CD4-positive, alpha-beta T cell treated with Interleukin-1 beta for 1 hour (primary cell): Measurements from ENCODE around the gene RUNX3.
"Not testable (repeated sequence)": the region's sequence is repeated elsewhere in the genome, so short reads cannot be mapped to it uniquely, and the experiment has no call there.

ENCODE experiments used
- DNase-seq, 2 donors: peaks; one replicate each; pipeline ENCODE4 v3.0.0-alpha.2; 2020 to 2022

The RUNX3 gene

GRCh38 chr1:24912376-24913273, 17.5 kb downstream of the RUNX3 start:
- DNase-seq, result no peak

DNA sequence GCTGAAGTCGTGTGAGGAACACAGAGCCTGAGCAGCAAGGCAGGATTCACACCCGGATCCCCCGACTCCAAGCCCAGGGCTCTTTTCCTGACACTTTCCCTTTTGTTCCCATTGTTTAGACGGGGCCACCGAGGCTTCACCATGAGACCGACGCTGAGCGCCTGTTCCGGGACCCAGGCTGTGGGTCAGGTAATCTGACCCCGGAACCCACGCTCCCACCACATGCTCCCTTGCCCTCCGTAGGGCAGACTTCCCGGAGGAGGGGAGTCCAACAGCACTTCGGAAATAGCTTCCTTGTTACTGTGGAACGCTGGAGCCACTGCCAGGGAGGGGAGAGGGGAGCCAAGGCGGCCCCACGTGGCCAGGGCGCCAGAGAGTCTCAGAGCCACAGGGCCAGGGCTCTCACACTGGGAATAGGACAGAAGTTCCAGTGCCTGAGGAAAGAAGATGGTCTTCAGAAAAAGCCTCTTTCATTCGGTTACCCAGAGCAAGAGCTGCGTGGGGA, 18.4 kb downstream of the RUNX3 start:
- no peak for DNase-seq

GRCh38 chr1:24910751-24911650, 19.1 kb downstream of the RUNX3 start:
- peak; percentile 90 to 91 for DNase-seq

DNA sequence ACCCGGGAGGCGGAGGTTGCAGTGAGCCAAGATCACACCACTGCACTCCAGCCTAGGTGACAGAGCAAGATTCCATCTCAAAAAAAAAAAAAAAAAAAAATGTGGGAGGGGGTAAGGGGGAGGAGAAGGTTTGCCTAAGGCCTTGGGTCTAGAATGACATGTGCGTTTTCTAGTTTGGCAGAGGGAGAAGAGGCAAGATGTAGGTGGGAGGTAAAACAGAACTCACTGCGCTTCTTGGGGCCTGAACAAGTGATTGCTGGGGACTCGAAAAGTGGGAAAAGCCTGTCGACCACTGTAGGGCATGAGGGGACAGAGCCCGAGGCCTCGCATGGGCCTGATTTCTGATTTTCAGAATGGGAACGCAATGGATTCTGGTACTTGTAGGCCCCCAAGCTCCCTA, 19.9 kb downstream of the RUNX3 start:
- DNase-seq, result no peak

GRCh38 chr1:24909388-24909898, 20.6 kb downstream of the RUNX3 start:
- DNase-seq, result peak in 1 of 2 donors; percentile 49

DNA sequence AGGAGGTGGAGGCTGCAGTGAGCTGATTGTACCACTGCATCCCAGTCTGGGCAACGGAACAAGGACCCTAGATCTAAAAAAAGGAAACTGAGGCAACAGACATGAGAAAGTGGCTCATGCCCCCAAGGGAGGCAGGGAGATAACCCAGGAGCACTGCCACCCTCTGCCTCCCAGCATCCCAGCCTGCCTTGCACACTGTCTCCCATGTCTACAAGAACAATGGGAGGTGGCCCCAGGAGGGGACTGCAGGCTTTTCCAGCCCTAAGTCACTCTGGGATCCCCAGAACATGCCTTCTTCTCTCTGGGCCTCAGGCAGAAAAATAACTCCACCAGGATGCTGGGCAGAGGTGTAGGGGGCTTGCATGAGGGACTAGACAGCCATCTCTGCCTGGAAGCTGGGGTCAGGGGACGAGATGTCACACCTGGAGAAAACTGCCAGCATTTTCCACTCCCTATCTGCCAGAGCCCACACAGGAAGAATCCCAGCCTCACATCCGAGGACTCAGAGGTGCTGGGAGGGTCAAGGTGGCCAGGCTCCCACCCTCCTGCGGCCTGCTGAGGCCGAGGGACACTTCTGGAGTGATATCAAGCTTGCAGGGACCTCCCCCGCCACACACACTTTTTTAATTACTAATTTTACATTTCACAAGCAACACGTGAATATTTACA, 21.4 kb downstream of the RUNX3 start:
- no peak for DNase-seq

- DNase-seq, result not testable (repeated sequence)
Measured at GRCh38 chr1:24907587-24908294, 22.3 kb downstream of the RUNX3 start.

DNA sequence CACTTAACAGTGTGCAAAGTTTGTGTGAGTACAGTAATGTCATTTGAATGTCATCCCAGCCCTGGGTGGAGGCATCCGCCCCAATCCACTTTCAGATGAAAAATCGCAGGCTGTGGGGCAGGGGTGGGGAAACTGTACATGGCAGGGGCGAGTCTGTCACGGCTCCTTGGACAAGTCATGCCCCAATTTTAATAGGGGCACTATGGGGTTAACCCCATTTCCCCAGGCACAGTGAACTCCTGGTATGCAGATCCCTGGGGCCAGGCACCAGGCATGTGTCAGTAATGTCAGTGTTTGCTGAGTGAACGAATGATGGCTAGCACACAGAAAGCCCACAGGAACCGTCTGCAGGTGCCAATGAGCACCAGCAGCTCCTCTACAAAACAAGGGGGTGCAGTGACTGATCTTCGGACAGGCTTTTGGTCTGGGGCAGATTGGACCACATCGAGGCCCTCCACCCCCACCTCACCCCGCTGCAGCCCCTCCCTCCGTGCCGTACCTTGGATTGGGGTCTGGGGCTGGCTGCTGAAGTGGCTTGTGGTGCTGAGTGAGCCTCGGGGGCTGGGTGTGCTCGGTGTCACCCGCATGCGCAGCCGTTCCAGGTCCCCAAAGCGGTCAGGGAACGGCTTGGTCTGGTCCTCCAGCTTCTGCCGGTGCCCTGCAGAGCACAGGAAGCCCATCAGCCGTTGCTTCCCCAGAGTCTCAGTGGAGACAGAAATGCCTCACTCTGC, 23.2 kb downstream of the RUNX3 start:
- no peak for DNase-seq

GRCh38 chr1:24905979-24906720, 23.9 kb downstream of the RUNX3 start:
- DNase-seq, result no peak

DNA sequence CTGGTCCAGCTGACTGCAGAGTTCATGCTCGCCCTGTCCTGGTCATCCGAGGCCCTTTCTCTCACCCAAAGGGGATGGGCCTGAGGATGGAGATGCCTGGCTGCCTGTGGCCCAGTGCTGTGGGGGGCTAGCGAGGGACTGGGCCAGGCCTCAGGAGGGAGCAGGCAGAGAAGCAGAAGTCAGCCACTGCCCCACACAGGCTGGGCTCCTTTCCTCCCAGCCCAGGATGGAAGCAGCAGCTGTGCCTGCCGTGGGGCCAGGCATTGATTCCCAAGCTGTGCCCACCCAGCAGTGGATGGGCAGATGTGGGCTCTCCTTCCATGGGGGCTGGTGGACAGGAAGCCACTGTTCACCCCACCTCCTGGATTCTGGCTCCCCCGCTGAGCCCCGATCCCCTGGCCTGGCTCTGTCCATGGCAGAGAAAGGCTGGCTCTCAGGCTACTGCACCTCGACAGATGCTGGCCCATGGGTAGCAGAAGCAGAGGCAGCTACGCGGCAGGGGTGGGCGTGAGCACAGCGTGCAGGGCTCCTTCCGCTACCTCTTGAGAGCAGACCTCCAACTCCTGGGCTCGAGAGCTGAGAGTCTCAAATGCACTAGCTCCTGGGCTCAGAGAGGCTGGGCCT, 24.6 kb downstream of the RUNX3 start:
- no peak for DNase-seq

GRCh38 chr1:24904731-24905354, 25.2 kb downstream of the RUNX3 start:
- no peak for DNase-seq

- DNase-seq, result no peak
Measured at GRCh38 chr1:24903955-24904730, 25.9 kb downstream of the RUNX3 start.

DNA sequence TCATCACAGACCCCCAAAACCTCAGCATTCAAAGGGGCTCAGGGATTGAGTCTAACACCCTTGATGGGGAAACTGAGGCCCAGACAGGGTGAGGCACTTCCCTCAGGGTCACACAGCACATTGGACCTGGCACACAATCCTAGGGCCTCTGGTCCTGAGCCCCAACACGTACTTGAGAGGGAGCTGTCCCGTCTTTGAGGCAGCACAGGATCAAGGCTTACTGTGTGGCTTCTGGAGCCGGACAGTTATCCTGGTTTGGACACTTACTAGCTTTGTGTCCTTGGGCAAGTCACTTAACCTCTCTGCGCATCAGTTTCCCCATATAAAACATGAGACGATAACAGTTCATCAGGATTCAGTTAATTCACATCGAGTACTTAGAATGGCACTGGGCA, 26.5 kb downstream of the RUNX3 start:
- no peak for DNase-seq

DNA sequence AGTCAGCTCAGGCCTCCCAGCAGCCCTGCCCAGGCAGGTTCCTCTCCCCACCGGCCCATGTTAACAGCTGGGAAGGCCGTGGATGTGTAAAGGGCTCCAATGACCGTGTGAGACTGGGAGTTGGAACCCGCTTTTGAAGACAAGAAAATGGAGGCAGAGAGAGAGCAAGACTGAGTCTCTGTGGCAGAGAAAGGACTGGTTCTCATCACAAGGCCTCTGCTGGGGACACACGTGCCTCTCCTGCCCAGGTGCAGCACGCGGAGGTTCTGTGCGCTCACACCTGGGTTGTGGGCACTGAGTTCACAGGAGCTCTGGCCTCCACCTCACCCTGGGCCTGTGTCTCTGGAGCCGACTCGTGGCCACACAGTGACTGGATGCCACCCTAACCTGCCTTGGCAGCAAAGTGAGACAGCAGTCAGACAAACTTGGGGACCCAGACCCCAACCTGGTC, 27.0 kb downstream of the RUNX3 start:
- no peak for DNase-seq

DNA sequence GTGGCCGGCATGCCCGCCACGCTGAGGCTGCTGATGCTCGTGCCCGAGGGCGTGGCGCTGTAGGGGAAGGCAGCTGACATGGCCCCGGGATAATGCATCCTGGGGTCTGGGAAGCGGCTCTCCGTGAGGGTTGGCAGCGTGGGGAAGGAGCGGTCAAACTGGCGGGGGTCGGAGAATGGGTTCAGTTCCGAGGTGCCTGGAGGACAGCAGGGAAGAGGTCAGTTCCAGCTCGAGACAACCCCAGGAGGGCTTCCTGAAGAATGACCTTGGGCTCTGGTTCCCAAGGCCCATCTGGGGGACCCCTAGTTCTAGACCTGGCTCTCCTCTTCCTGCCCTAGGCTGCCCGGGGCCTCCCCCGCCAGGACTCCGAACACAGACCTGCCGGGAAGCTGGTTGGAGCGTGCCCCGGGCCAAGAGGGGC, 27.6 kb downstream of the RUNX3 start:
- no peak for DNase-seq

DNA sequence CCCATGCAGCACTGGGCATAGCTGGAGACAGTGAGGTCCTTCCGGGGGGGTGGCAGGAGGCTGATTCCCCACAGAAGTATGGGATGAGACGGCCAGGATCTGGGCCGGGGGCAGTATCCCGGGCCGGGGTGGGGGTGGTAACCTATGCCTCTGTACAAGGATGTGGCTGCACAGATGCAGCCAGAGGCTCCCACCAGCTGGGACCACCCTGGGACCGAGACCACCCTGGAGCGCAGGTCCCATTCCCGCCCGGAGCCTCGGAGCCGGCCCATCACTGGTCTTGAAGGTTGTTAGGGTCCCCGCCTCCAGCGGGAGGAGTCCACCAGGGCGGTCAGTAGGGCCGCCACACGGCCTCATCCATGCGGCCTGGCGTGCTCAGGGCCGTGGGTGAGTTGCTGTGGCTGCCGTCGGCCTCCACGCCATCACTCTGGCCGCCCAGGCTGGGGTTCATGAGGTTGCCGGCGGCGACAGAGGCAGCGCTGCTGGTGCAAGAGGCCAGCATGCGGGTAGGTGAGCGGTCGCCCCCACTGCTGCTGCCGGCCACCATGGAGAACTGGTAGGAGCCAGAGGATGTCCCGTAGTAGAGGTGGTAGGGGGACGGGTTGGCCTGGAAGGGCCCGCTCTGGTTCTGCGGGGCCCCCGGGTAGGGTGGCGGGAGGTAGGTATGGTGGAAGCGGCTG, 28.1 kb downstream of the RUNX3 start:
- DNase-seq, result no peak

GRCh38 chr1:24900985-24901781, 28.9 kb downstream of the RUNX3 start:
- DNase-seq, result no peak
